Adrenal gland (tissue), 12 donors: ENCODE measurements around the gene MKKS. TPM values are rescaled to one million over a fixed set of nuclear protein-coding genes. Genes with fewer than 3 reads are reported as not detected.

ENCODE experiments used
- DNase-seq, 7 donors: peaks; one replicate each; pipeline ENCODE4 v3.0.0-alpha.2; 2019 to 2020
- H3K27ac ChIP-seq, 5 donors: fragments of 200-600 bp; sonication (generic) in 4 of 5; 1 replicate in 3 of 5; 2 replicates in 2 of 5; pipeline versions ENCODE4 v1.5.1 to v1.8.0; 2016 to 2020; ENCODE audit warnings: mild to moderate bottlenecking in 1 of 5
- H3K27me3 ChIP-seq: fragments of 200-600 bp; 2 replicates; pipeline ENCODE4 v1.8.0; 2021
- H3K36me3 ChIP-seq, 2 donors: fragments of 200-600 bp; replicated peaks in 1 of 2; 1 replicate in 1 of 2; 2 replicates in 1 of 2; pipeline versions ENCODE4 v1.5.1 to v1.8.0; 2018 to 2022
- H3K4me1 ChIP-seq, 2 donors: fragments of 200-600 bp; replicated peaks in 1 of 2; 1 replicate in 1 of 2; 2 replicates in 1 of 2; pipeline versions ENCODE4 v1.5.1 to v1.8.0; 2018 to 2021
- H3K4me3 ChIP-seq, 4 donors: fragments of 200-600 bp; sonication (generic) in 3 of 4; one replicate each; pipeline ENCODE4 v1.5.1; 2016 to 2018
- H3K9me3 ChIP-seq, 3 donors: fragments of 200-600 bp; sonication (generic) in 1 of 3; replicated peaks in 1 of 3; 1 replicate in 2 of 3; 2 replicates in 1 of 3; pipeline versions ENCODE4 v1.5.1 to v1.8.0; 2016 to 2021
- POLR2A ChIP-seq, 2 donors: fragments of 450-650 bp; IDR thresholded peaks; one replicate each; pipeline ENCODE4 v1.6.1; 2017; ENCODE audit warnings: antibody characterized with exemption in 2 of 2, mild to moderate bottlenecking in 2 of 2, moderate library complexity in 1 of 2
- WGBS, 4 donors: extraction: QIAGEN DNeasy Blood & Tissue Kit in 2 of 4; methylation state at CpG; one replicate each; pipeline versions ENCODE4 v1.1.5 to v1.1.7; 2013 to 2017; 5-methylcytosine and 5-hydroxymethylcytosine counted together
- intact Hi-C, 2 donors: fragments of 100-400 bp; cut with DNase I; formaldehyde crosslinking; loops; one replicate each; pipeline versions ENCODE4 v1.14.1 to v1.15.0; 2022 to 2023
- polyA plus RNA-seq, 3 donors: library from polyadenylated mRNA; stranded (reverse); fragments of 200-250 nt in 2 of 3; fragments of 350-450 nt in 1 of 3; fragmentation: Illumina TruSeq in 1 of 3; extraction: RNeasy Lipid Tissue Mini Kit (QIAGEN cat#74804) in 1 of 3; gene quantifications; one replicate each; pipeline ENCODE4 v1.2.3, GENCODE V29; 2013 to 2014
- total RNA-seq, 9 donors: library from RNA; depleted of rRNA in 4 of 9; stranded (reverse); fragments of >200 nt in 4 of 9; fragments of 120-200 nt in 1 of 9; fragmentation: NEBNext Ultra II Directional in 1 of 9; extraction: Animal tissue kit (Norgen Biotek cat#: 25700) in 1 of 9; gene quantifications; one replicate each; pipeline versions ENCODE4 v1.1.0 to v1.2.4, GENCODE V29; 2013 to 2023
- TF ChIP-seq, protein P1 (sequence below), 6 experiments: fragments of 450-650 bp in 4 of 6; fragments of 200-600 bp in 2 of 6; sonication (generic) in 1 of 6; IDR thresholded peaks; 1 replicate in 5 of 6; 2 replicates in 1 of 6; pipeline versions ENCODE4 v1.5.1 to v1.8.0; 2016 to 2021; ENCODE audit warnings: antibody characterized with exemption in 6 of 6, mild to moderate bottlenecking in 2 of 6, moderate library complexity in 1 of 6
- donor health status: healthy with polysubstance abuse.
- donor health status: Bipolar disorder and iron deficiency.
- donor health status: DM: yes; HTN: yes; CAD: no.
- donor health status: DM: no; HTN: no; CAD: no.
- donor health status: DM: no; HTN: no; CAD: no.
- donor health status: DM: yes; HTN: yes; CAD: no.

Gene MKKS
- total and polyA plus RNA-seq, 12 donors: 6.1 to 29.1 (median 15.6) TPM

DNA sequence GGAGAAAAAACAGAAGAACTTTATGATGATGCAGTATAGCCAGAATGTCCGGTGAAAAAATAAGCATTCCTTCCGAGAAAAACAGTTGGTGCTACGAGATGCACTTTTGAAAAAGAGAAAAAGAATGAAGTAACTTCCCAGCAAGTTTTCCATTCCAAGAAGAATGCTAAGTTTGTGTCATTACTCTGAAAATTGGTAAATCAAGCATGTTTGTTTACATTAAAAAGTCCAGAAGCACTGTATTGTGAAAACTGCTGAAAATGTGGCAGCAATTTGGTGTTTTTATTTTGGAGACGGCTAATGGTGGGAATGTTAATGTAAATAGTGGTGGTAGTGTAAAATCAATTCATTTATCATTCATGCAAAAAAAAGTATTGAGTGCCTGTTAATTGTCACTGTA, 46.3 kb downstream of the MKKS start:
- Histone ChIP-seq H3K36me3 (no peaks in the 10 kb centered on the region), H3K9me3 (no peaks in the 10 kb centered on the region), H3K4me3 (no peak overlapping the region), H3K27me3 (no peaks in the 10 kb centered on the region), H3K27ac (no peak overlapping the region), H3K4me1 (no peaks in the 10 kb centered on the region)
- TF ChIP-seq, protein P1, sequence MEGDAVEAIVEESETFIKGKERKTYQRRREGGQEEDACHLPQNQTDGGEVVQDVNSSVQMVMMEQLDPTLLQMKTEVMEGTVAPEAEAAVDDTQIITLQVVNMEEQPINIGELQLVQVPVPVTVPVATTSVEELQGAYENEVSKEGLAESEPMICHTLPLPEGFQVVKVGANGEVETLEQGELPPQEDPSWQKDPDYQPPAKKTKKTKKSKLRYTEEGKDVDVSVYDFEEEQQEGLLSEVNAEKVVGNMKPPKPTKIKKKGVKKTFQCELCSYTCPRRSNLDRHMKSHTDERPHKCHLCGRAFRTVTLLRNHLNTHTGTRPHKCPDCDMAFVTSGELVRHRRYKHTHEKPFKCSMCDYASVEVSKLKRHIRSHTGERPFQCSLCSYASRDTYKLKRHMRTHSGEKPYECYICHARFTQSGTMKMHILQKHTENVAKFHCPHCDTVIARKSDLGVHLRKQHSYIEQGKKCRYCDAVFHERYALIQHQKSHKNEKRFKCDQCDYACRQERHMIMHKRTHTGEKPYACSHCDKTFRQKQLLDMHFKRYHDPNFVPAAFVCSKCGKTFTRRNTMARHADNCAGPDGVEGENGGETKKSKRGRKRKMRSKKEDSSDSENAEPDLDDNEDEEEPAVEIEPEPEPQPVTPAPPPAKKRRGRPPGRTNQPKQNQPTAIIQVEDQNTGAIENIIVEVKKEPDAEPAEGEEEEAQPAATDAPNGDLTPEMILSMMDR (IDR thresholded peaks at IDR 0.05): no peak
- TF ChIP-seq POLR2A (IDR thresholded peaks at IDR 0.05): no peak
- DNase-seq: no peak
- WGBS, 4 donors: 84 to 93% (median 87%) methylated on average over 4 of the region's 4 CpGs
- intact Hi-C loops: no loop called here

GRCh38 chr20:10385850-10386544, 48.0 kb downstream of the MKKS start:
- Histone ChIP-seq H3K27me3 (no peaks in the 10 kb centered on the region), H3K27ac (no peak overlapping the region), H3K4me3 (no peak overlapping the region), H3K9me3 (no peaks in the 10 kb centered on the region), H3K36me3 (no peaks in the 10 kb centered on the region), H3K4me1 (no peaks in the 10 kb centered on the region)
- no peak for DNase-seq
- intact Hi-C loops: no loop called here
- TF ChIP-seq, protein P1 (IDR thresholded peaks at IDR 0.05): no peak
- no peak for TF ChIP-seq POLR2A (IDR thresholded peaks at IDR 0.05)
- 25 to 36% (median 30%) methylated on average over 4 of the region's 4 CpGs for WGBS, 4 donors

DNA sequence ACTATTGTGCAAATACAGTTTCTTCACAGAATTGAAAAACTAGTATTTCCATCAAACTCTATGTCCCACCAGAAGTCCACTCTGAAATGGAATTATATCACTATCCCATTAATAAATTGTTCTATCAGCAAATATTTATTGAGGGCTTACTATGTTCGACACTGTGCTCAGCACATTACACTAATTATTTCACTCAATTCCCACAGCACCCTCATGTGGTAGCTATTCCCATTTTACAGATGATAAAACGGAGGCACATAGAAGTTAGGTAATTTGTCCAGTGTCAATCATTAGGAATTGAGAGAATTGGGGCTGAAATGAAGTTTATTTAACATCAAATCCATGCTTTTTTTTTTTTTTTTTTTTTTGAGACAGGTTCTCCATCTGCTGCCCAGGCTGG, 52.5 kb downstream of the MKKS start:
- no peak overlapping the region for H3K4me3 ChIP-seq

GRCh38 chr20:10379761-10380160, 54.3 kb downstream of the MKKS start:
- Histone ChIP-seq H3K4me3 (no peak overlapping the region), H3K36me3 (no peaks in the 10 kb centered on the region), H3K4me1 (no peaks in the 10 kb centered on the region), H3K9me3 (no peaks in the 10 kb centered on the region), H3K27me3 (no peaks in the 10 kb centered on the region), H3K27ac (no peak overlapping the region)
- no peak for DNase-seq
- TF ChIP-seq, protein P1 (IDR thresholded peaks at IDR 0.05): no peak
- no peak for TF ChIP-seq POLR2A (IDR thresholded peaks at IDR 0.05)
- 79 to 82% (median 80%) methylated on average over 7 of the region's 7 CpGs for WGBS, 4 donors
- intact Hi-C loops: no loop called here

More for the DNA sequence above, 52.5 kb downstream of the MKKS start:
- WGBS, 4 donors: 60 to 84% (median 73%) methylated on average over 2 of the region's 2 CpGs
- Histone ChIP-seq H3K27me3 (no peaks in the 10 kb centered on the region), H3K36me3 (no peaks in the 10 kb centered on the region), H3K9me3 (no peaks in the 10 kb centered on the region), H3K27ac (no peak overlapping the region), H3K4me1 (no peaks in the 10 kb centered on the region)
- no peak for TF ChIP-seq POLR2A (IDR thresholded peaks at IDR 0.05)
- TF ChIP-seq, protein P1 (IDR thresholded peaks at IDR 0.05): no peak
- DNase-seq: no peak
- intact Hi-C loops: no loop called here
